Activated T-helper 1 cell treated with Interleukin-2 at 50 U/mL for 16 hours (primary cell): Measurements from ENCODE around the gene UNC13B.
"Not testable (repeated sequence)": the region's sequence is repeated elsewhere in the genome, so short reads cannot be mapped to it uniquely, and the experiment has no call there.

Source experiments
- DNase-seq: peaks from one replicate; pipeline ENCODE4 v3.0.0-alpha.2; 2020; ENCODE audit warnings: low read depth

UNC13B gene

GRCh38 chr9:35226651-35227050 is 64.8 kb downstream of the UNC13B start:
- DNase-seq = no peak

DNA sequence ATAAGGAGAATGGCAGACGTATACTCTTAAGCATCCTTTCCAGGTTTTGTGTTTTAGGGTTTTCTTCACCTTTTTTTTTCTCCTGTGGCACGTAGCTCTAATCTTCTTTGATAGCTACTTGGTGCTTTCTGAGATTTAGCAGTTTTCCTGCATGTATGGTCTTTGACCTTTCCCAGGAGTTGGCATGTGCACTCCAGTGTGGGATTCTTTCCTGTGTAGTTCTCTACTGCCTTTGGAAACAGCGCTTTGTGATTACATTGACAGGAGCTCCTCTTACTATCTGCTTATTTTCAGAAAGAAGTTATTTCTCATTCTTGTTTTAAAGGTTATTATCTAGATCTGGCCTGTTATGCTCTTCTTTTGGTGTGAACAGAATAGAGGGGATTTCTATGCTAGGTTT is 65.5 kb downstream of the UNC13B start:
- DNase-seq = no peak

DNA sequence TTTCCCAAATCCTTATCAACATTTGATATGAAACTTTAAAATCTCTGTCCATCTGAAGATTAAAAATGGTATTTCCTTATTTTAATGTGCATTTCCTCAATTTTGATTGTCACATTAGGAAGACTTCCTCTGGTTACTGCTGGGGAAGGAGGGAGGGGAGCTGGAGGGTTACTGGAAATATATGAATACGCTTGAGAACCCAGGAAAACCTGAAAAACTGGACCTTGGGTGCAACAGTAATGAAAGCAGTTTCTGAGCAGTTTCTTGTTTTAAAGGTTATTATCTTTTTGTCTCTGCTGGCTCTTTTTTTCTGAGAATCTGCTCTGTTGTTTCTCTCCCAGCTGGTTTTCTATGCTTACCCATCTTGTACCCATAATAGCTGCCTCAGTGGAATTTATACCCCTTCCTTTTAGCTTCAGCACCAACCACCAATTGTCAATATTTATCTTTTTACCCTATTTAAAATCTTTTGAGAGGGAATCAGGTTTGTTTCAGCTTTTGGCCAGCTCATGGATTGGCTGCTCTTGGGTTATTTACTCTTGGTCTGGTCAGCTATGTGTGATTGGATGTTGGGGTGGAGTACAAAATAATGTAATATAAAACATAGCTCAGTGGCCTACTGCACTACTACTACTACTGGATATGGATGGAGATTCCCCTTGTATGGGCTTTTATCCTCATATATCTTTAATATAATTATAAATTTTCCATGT is 67.4 kb downstream of the UNC13B start:
- DNase-seq = no peak

DNA sequence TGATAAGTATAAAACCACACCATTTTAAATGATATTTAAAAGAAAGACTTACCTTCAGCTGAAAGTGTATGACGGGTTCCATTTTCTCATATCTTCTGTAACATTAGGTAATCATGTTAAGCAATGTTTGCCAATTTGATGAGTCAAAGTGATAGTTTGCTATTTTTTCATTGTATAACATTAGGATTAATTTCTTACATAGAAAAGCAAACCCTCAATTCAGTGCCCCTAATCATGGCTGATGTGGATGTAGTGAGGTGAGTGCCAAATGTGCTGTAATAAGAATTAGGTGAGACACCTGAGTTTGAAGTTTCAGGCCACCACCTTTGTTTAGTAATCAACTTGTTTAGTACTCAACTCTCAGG is 68.0 kb downstream of the UNC13B start:
- DNase-seq = no peak

GRCh38 chr9:35232867-35233544 is 71.2 kb downstream of the UNC13B start:
- DNase-seq = no peak

DNA sequence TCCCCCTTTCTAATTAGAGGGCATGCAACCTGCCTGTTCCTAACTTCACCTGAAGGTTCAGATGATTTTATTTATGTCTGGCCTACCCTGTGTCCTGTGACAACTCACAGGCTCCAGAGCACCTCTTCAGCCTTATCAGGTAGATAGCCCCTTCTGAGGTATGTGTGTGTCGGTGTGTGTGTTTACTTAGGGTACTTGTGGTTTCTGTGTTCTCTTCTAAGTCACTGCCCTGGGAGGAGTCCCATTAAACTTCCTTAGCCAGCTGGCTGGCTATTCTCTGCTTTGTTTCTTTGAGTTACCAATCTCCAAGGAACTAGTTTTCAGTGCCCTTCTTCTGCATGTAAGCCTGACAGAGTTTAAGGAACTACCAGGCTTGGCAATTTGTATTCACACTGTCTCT is 74.9 kb downstream of the UNC13B start:
- no peak for DNase-seq

DNA sequence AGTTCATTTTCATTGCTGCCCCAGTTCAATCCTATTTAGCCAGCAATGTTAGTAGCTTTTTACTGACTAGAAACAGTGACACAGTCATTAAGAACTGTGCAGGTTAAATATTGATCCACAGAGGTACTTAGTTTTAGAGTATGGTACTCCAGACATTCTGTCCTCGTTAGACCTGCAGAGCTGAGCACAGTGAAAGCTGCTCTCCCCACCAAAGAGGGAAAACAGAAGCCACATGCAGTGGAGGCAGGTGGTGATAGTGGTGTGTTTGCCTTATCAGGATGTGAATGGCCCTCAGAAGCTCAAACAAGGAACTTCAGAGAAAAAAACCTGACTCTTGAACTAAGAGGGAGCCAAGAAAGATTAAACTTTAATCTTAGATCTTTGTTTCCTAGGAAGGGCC is 75.5 kb downstream of the UNC13B start:
- DNase-seq = no peak

DNA sequence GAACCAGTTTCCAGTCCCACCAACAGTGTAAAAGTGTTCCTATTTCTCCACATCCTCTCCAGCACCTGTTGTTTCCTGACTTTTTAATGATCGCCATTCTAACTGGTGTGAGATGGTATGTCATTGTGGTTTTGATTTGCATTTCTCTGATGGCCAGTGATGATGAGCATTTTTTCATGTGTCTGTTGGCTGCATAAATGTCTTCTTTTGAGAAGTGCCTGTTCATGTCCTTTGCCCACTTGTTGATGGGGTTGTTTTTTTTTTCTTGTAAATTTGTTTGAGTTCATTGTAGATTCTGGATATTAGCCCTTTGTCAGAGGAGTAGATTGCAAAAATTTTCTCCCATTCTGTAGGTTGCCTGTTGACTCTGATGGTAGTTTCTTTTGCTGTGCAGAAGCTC is 84.1 kb downstream of the UNC13B start:
- DNase-seq = not testable (repeated sequence)

GRCh38 chr9:35253075-35253474 is 91.3 kb downstream of the UNC13B start:
- DNase-seq = no peak

DNA sequence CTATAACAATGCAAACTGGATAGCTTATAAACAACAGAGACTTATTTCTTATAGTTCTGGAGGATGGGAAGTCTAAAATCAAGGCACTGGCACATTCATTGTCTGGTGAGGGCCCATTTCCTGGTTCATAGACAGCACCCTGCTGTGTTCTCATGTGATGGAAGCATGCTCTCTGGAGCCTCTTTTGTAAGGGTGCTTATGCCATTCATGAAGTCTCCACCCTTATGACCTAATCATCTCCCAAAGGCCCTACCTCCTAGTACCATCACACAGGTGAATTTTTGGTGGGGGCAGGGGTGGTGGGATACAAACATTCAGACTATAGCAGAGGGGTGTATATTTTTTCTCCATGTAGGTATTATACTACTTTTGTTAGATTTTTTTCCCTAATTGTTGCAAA is 92.4 kb downstream of the UNC13B start:
- no peak for DNase-seq

GRCh38 chr9:35254984-35255857 is 93.4 kb downstream of the UNC13B start:
- no peak for DNase-seq

- DNase-seq = no peak
Observed at GRCh38 chr9:35257986-35258659, 96.3 kb downstream of the UNC13B start.

- DNase-seq = peak; percentile 5
Observed at GRCh38 chr9:35258660-35259474, 97.1 kb downstream of the UNC13B start.

DNA sequence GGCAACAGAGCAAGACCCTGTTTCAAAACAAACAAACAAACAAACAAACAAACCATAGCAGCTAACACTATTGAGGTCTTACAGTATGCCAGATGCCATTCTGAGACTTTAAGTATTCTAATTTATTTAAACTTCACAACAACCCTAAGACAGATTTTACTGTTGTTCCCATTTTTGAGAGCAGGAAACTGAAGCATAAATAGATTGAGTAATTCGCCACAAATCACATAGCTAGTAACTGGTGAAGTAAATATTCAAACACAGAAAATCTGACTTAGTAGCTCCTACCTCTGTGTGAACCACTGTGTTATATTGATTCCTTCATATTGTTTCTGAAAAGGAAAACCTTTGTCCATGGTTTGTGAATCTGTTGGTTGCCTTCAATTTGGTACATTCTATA is 98.4 kb downstream of the UNC13B start:
- DNase-seq = no peak

GRCh38 chr9:35262064-35262463 is 100.3 kb downstream of the UNC13B start:
- no peak for DNase-seq

DNA sequence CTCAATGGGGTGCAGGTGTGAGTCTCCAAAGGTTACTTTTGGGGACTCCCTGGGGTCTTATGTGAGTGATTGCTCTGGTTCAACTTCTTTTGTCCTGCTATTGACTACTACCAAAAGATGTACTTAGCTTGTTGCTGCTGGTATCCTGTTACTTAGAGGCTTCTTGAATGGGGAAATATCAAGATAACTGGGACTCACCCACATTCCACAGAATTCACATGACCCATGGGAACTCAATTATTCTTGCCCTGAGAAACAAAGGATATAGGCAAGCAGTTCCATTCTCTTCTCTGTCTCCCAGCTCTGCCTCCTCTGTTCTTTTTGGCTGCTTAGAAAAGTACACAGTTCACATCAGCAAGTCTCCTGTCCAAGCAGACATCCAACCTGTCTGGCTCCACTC is 105.9 kb downstream of the UNC13B start:
- DNase-seq = no peak

GRCh38 chr9:35269919-35270318 is 108.1 kb downstream of the UNC13B start:
- no peak for DNase-seq

GRCh38 chr9:35271637-35272036 is 109.8 kb downstream of the UNC13B start:
- no peak for DNase-seq

GRCh38 chr9:35272989-35273388 is 111.2 kb downstream of the UNC13B start:
- DNase-seq = no peak

DNA sequence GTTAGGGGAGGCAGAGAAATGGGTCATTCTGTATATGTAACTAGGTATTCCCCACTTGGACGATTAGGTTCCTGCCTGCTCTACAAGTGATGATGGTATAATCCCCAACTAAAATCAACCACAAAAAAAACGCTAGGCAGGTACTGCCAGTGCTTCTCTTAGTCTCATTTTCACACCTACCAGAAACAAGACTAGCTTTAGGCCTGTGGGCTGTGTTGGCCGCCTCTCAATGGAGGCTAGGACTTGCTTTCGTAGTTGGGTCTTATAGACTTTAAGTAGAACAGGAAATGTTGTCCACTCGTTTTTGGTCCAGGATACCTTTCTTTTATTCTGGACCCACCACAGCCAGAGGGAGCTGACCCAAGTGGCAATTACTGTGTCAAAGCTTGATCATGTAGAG is 111.8 kb downstream of the UNC13B start:
- DNase-seq = no peak

DNA sequence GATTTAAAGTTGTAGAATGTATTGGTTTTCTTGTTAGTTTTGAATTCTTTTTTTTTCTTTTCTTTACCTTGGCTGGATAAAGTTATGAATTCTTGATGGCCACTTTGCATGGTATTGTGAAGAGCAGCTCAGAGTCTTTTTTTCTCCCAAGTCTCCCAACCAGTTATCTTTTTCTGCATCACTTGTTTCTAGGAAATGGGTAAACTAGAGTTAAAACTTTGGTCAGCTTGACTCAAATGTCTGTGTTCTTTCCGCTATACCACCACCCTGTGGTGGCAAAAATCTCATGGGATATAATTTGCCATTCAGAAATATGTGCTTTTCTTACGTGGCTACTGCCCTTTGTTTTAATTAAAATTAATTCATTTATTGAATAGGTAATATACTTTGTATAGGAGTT is 113.2 kb downstream of the UNC13B start:
- no peak for DNase-seq

- DNase-seq = no peak
Observed at GRCh38 chr9:35277171-35277520, 115.3 kb downstream of the UNC13B start.
